Kidney epithelial cell (primary cell): ENCODE data around the gene KLB. TPM values are rescaled to one million over a fixed set of nuclear protein-coding genes. Genes with fewer than 3 reads are reported as not detected.

Experiments
- DNase-seq: peaks from one replicate; pipeline ENCODE4 v3.0.0-alpha.2; 2010; ENCODE audit warnings: low read depth
- H3K27me3 ChIP-seq: 2 replicates; pipeline ENCODE4 v1.6.0; 2011; ENCODE audit warnings: low read length; ENCODE audit not compliant: control insufficient read depth, insufficient read depth
- H3K36me3 ChIP-seq: 2 replicates; pipeline ENCODE4 v1.5.1; 2011; ENCODE audit warnings: low read length; ENCODE audit not compliant: control insufficient read depth, insufficient read depth
- H3K4me3 ChIP-seq: 2 replicates; pipeline ENCODE4 v1.5.1; 2011; ENCODE audit warnings: low read depth, mild to moderate bottlenecking, control low read depth, low read length
- total RNA-seq: library from RNA; depleted of rRNA; stranded (reverse); fragments of >200 nt; gene quantifications from 2 replicates; pipeline ENCODE4 v1.2.3, GENCODE V29; 2015
- TF ChIP-seq, protein P1 (sequence below): IDR thresholded peaks from 2 replicates; pipeline ENCODE4 v1.5.1; 2011; ENCODE audit warnings: mild to moderate bottlenecking, moderate library complexity, low read length, control low read depth, inconsistent platforms; ENCODE audit not compliant: insufficient read depth, poor library complexity, severe bottlenecking

KLB gene
- total RNA-seq, 1 donor from 2014 or later: 0.21 TPM

DNA sequence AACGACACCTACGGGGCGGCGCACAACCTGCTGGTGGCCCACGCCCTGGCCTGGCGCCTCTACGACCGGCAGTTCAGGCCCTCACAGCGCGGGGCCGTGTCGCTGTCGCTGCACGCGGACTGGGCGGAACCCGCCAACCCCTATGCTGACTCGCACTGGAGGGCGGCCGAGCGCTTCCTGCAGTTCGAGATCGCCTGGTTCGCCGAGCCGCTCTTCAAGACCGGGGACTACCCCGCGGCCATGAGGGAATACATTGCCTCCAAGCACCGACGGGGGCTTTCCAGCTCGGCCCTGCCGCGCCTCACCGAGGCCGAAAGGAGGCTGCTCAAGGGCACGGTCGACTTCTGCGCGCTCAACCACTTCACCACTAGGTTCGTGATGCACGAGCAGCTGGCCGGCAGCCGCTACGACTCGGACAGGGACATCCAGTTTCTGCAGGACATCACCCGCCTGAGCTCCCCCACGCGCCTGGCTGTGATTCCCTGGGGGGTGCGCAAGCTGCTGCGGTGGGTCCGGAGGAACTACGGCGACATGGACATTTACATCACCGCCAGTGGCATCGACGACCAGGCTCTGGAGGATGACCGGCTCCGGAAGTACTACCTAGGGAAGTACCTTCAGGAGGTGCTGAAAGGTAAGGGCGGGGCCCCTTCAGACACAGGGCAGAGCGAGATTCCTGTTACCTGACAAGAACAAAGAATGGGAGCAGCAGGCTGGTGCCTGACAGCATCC lies 40.3 kb downstream of the KLB start:
- DNase-seq: no peak

DNA sequence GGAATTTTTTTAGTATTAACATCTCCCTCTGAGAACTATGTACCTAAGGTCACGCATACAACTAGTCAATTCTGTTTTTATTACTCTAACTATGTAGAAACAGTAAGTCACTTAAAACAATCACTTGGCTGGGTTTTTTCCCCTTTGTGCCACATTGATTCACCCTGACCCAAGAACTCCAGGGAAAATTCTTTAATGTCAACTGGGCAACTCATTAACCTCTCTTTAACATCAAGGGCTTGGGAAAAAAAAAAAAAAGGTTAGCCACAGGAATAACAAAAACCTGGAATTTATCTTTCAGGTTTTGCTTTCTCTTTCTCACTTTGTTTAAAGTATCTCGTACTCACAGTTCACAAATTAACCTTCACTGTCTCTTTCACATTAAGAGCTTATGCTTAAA lies 43.9 kb downstream of the KLB start:
- no peaks in the 10 kb centered on the region for H3K27me3 ChIP-seq
- no peak overlapping the region for H3K4me3 ChIP-seq
- no peaks in the 10 kb centered on the region for H3K36me3 ChIP-seq
- TF ChIP-seq, protein P1, sequence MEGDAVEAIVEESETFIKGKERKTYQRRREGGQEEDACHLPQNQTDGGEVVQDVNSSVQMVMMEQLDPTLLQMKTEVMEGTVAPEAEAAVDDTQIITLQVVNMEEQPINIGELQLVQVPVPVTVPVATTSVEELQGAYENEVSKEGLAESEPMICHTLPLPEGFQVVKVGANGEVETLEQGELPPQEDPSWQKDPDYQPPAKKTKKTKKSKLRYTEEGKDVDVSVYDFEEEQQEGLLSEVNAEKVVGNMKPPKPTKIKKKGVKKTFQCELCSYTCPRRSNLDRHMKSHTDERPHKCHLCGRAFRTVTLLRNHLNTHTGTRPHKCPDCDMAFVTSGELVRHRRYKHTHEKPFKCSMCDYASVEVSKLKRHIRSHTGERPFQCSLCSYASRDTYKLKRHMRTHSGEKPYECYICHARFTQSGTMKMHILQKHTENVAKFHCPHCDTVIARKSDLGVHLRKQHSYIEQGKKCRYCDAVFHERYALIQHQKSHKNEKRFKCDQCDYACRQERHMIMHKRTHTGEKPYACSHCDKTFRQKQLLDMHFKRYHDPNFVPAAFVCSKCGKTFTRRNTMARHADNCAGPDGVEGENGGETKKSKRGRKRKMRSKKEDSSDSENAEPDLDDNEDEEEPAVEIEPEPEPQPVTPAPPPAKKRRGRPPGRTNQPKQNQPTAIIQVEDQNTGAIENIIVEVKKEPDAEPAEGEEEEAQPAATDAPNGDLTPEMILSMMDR: no peak
- no peak for DNase-seq

More for the DNA sequence above, 40.3 kb downstream of the KLB start:
- TF ChIP-seq, protein P1: peak; percentile 37
- H3K4me3 ChIP-seq: peak overlapping the region; percentile 12
- no peaks in the 10 kb centered on the region for H3K27me3 ChIP-seq
- no peaks in the 10 kb centered on the region for H3K36me3 ChIP-seq

DNA sequence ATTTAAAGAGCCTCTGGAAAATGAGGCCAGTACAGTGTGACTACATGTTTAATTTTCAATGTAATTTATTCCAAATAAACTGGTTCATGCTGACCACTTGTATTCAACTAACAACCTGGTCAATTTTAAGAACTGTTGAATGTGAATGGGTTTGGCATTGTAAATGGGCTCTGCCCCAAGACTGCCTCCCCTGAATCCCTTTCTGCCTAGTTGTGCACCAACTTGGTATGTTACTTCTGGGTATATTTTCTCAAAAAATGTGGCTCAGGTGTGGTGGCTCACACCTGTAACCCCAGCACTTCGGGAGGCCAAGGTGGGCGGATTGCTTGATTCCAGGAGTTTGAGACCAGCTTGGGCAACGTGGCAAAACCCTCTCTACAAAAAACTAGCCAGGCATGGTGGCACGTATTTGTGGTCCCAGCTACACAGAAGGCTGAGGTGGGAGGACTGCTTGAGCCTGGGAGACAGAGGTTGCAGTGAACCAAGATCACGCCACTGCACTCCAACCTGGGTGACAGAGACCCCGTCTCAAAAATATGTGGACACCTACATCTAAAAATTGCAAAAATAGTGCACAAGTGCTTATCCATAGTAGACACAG lies 44.8 kb downstream of the KLB start:
- Histone ChIP-seq H3K4me3 (no peak overlapping the region), H3K27me3 (no peaks in the 10 kb centered on the region), H3K36me3 (no peaks in the 10 kb centered on the region)
- DNase-seq: no peak
- TF ChIP-seq, protein P1: no peak

DNA sequence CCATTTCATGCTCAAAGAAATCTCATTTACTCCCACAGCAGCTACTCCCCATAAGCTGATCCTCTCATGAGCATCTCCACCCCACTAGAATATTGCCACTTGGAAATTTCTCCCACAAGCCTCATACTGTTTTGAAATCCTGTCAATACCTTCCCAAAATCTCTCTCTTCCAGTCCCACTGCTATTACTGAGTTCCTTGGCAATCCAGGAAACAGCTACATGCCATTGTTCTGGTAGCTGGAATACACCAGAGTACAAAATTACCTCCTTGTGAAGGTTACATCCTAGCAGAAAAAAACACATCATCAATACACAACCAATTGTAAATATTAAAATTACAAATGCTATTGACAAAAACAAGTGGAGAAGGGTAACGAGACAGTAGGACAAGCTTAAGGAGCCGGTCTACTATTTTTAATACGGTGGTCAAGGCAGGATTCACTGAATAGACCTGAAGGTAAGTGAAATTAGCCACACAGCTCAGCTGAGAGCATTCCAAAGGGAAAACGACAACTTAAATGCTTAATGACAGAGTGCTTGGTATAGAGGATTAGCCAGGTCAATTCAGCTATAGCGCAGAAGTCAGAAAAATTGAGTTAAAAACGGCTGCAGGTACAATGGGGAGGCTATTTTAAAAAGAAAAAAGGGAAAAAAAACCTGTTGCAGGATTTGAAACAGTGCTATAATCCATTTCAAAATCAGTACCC lies 45.6 kb downstream of the KLB start:
- TF ChIP-seq, protein P1: no peak
- DNase-seq: no peak
- no peaks in the 10 kb centered on the region for H3K27me3 ChIP-seq
- no peak overlapping the region for H3K4me3 ChIP-seq
- peaks cover 1% of the 10 kb centered on the region for H3K36me3 ChIP-seq

DNA sequence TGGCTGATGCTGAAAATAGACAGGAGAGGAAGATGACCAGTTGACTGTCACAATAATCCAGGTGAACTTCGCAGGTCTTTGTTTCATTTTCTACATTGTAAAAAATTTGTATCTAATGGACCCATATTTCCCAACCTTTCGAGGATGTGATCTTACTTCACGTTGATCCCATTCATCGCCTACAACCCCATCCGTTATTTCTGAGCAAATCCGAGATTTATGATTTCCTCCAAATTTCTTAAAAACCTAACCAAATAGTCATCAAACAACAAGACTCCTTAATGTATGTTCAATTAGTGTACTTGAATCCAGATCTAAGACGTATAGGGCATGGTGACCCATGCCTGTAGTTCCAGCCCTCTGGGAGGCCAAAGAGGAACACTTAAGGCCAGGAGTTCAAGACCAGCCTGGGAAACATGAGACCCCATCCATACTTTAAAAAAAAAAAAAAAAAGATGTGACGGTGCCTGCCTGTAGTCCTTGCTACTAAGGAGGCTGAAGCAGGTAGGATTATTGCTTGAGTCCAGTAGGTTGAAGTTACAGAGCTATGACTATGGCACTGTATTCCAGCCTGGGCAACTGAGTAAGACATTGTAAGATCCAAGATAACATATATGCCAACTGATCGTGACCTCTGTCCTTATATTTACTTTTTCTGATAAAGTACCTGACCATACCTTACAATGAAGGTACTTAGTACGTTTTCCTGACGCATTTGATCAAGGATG lies 46.3 kb downstream of the KLB start:
- Histone ChIP-seq H3K27me3 (no peaks in the 10 kb centered on the region), H3K4me3 (no peak overlapping the region), H3K36me3 (peaks cover 1% of the 10 kb centered on the region)
- DNase-seq: no peak
- TF ChIP-seq, protein P1: no peak
